GM23338 (cell line): ENCODE results near the gene DRC3. TPM values are rescaled to one million over a fixed set of nuclear protein-coding genes. Genes with fewer than 3 reads are reported as not detected.

ENCODE experiments used
- ATAC-seq: fragments of 200-7000 bp; cut with Tn5 transposase; 3 replicates; pipeline ENCODE4 v1.9.1; 2020
- DNase-seq: peaks from one replicate; pipeline ENCODE4 v3.0.0-alpha.2; 2015; ENCODE audit warnings: low spot score
- H2AFZ ChIP-seq: fragments of 200-600 bp; sonication (generic); 2 replicates; pipeline ENCODE4 v1.8.0; 2016; ENCODE audit warnings: antibody characterized with exemption, mild to moderate bottlenecking, moderate library complexity
- H3F3A ChIP-seq: fragments of 200-600 bp; sonication (generic); replicated peaks from 2 replicates; pipeline ENCODE4 v1.8.0; 2017; ENCODE audit warnings: antibody characterized with exemption, mixed run types, low read depth
- H3K27ac ChIP-seq: fragments of 200-600 bp; sonication (generic); 2 replicates; pipeline ENCODE4 v1.6.1; 2016; ENCODE audit warnings: low read depth
- H3K27me3 ChIP-seq: fragments of 200-600 bp; sonication (generic); 2 replicates; pipeline ENCODE4 v1.8.0; 2016; ENCODE audit warnings: mild to moderate bottlenecking, mixed run types, moderate library complexity; ENCODE audit not compliant: insufficient read depth
- H3K36me3 ChIP-seq: fragments of 200-600 bp; sonication (generic); 2 replicates; pipeline ENCODE4 v1.8.0; 2016; ENCODE audit warnings: mild to moderate bottlenecking; ENCODE audit not compliant: insufficient read depth
- H3K4me1 ChIP-seq: fragments of 200-600 bp; sonication (generic); 2 replicates; pipeline ENCODE4 v1.8.0; 2016; ENCODE audit warnings: mild to moderate bottlenecking, moderate library complexity; ENCODE audit not compliant: insufficient read depth
- H3K4me2 ChIP-seq: fragments of 200-600 bp; sonication (generic); 2 replicates; pipeline ENCODE4 v1.7.1; 2017; ENCODE audit warnings: mixed run types
- H3K4me3 ChIP-seq: fragments of 200-600 bp; sonication (generic); 2 replicates; pipeline ENCODE4 v1.6.1; 2016; ENCODE audit warnings: mixed run types
- H3K79me2 ChIP-seq: fragments of 200-600 bp; sonication (generic); replicated peaks from 2 replicates; pipeline ENCODE4 v1.8.0; 2017; ENCODE audit warnings: mild to moderate bottlenecking; ENCODE audit not compliant: insufficient read depth
- H3K9me2 ChIP-seq: fragments of 200-600 bp; sonication (generic); 2 replicates; pipeline ENCODE4 v1.8.0; 2017; ENCODE audit not compliant: insufficient read depth
- H4K20me1 ChIP-seq: fragments of 200-600 bp; sonication (generic); replicated peaks from 2 replicates; pipeline ENCODE4 v1.8.0; 2017; ENCODE audit warnings: mild to moderate bottlenecking; ENCODE audit not compliant: insufficient read depth
- H3K27ac Mint-ChIP-seq: 2 replicates; pipeline ENCODE4 v1.8.0; 2020; ENCODE audit warnings: inconsistent platforms, mild to moderate bottlenecking, moderate library complexity, mixed read lengths
- H3K27me3 Mint-ChIP-seq: 3 replicates; pipeline ENCODE4 v1.8.0; 2022; ENCODE audit warnings: low read depth, mild to moderate bottlenecking, moderate library complexity, mixed read lengths, inconsistent platforms; ENCODE audit not compliant: insufficient read depth, poor library complexity
- H3K36me3 Mint-ChIP-seq: 3 replicates; pipeline ENCODE4 v1.8.0; 2021; ENCODE audit warnings: low read depth, mild to moderate bottlenecking, inconsistent platforms, moderate library complexity, mixed read lengths
- H3K4me1 Mint-ChIP-seq: 3 replicates; pipeline ENCODE4 v1.8.0; 2020; ENCODE audit warnings: mild to moderate bottlenecking, inconsistent platforms, mixed read lengths
- H3K4me3 Mint-ChIP-seq: 3 replicates; pipeline ENCODE4 v1.8.0; 2021; ENCODE audit warnings: moderate library complexity, mild to moderate bottlenecking, inconsistent platforms, mixed read lengths
- H3K9me3 Mint-ChIP-seq: 3 replicates; pipeline ENCODE4 v1.8.0; 2020; ENCODE audit warnings: moderate library complexity, mild to moderate bottlenecking, inconsistent platforms, mixed read lengths
- CREB1 ChIP-seq: fragments of 250-450 bp; sonication (Bioruptor Pico); IDR thresholded peaks from 2 replicates; pipeline ENCODE4 v1.5.0; 2020; ENCODE audit warnings: low read depth, mild to moderate bottlenecking, moderate library complexity
- CTCF ChIP-seq, 2 experiments: fragments of 200-600 bp in 1 of 2; sonication (generic) in 1 of 2; conservative IDR thresholded peaks; 2 replicates each; pipeline versions ENCODE4 v1.5.1 to v1.6.1; 2016 to 2017; ENCODE audit warnings: antibody characterized with exemption in 2 of 2, low read depth in 2 of 2, mild to moderate bottlenecking in 2 of 2, moderate library complexity in 1 of 2
- ETS1 ChIP-seq: IDR thresholded peaks from 2 replicates; pipeline ENCODE4 v1.6.1; 2016; ENCODE audit warnings: antibody characterized with exemption
- EZH2 ChIP-seq: fragments of 200-600 bp; sonication (generic); IDR thresholded peaks from one replicate; pipeline ENCODE4 v1.8.0; 2017; ENCODE audit warnings: antibody characterized with exemption, mild to moderate bottlenecking, low read depth; ENCODE audit not compliant: unreplicated experiment
- EZH2phosphoT487 ChIP-seq: fragments of 200-600 bp; sonication (generic); IDR thresholded peaks from one replicate; pipeline ENCODE4 v1.8.1; 2018; ENCODE audit warnings: antibody characterized with exemption; ENCODE audit not compliant: unreplicated experiment
- JUNB ChIP-seq: IDR thresholded peaks from one replicate; pipeline ENCODE4 v1.6.1; 2016; ENCODE audit warnings: antibody characterized with exemption; ENCODE audit not compliant: unreplicated experiment
- NANOG ChIP-seq: IDR thresholded peaks from 2 replicates; pipeline ENCODE4 v1.6.1; 2016; ENCODE audit warnings: antibody characterized with exemption, borderline replicate concordance
- POLR2AphosphoS5 ChIP-seq: IDR thresholded peaks from 2 replicates; pipeline ENCODE4 v1.6.1; 2016; ENCODE audit warnings: antibody characterized with exemption, low read depth
- REST ChIP-seq: IDR thresholded peaks from one replicate; pipeline ENCODE4 v1.6.1; 2018; ENCODE audit warnings: antibody characterized with exemption; ENCODE audit not compliant: unreplicated experiment
- STAT1 ChIP-seq: IDR thresholded peaks from one replicate; pipeline ENCODE4 v1.6.1; 2016; ENCODE audit warnings: antibody characterized with exemption; ENCODE audit not compliant: unreplicated experiment
- ZNF114 ChIP-seq: fragments of 250-450 bp; sonication (Bioruptor Pico); IDR thresholded peaks from 2 replicates; pipeline ENCODE4 v1.5.0; 2020; ENCODE audit warnings: mild to moderate bottlenecking, moderate library complexity
- ZNF331 ChIP-seq: fragments of 250-450 bp; sonication (Bioruptor Pico); IDR thresholded peaks from 2 replicates; pipeline ENCODE4 v1.5.0; 2020; ENCODE audit warnings: low read depth, mild to moderate bottlenecking, moderate library complexity
- ZNF462 ChIP-seq: fragments of 250-450 bp; sonication (Bioruptor Pico); IDR thresholded peaks from 2 replicates; pipeline ENCODE4 v1.5.0; 2020; ENCODE audit warnings: mild to moderate bottlenecking, moderate library complexity
- polyA plus RNA-seq: library from polyadenylated mRNA; unstranded; fragments of >200 nt; fragmentation: Nextera tagmentation; extraction: Ambion mirVana; gene quantifications from 2 replicates; pipeline ENCODE4 v1.2.1, GENCODE V29; 2016
- total RNA-seq: library from RNA; depleted of rRNA; stranded (reverse); fragments of >200 nt; shearing (Covaris generic); gene quantifications from 2 replicates; pipeline ENCODE4 v1.2.3, GENCODE V29; 2014

DRC3 gene
- total and polyA plus RNA-seq, 2 experiments from 2014 or later, result 1.1 TPM; not detected in 1

- Mint-ChIP-seq H3K4me3 (no peak overlapping the region), H3K36me3 (no peaks in the 10 kb centered on the region), H3K9me3 (no peaks in the 10 kb centered on the region), H3K27ac (no peak overlapping the region), H3K27me3 (peaks cover 10% of the 10 kb centered on the region), H3K4me1 (peaks cover 5% of the 10 kb centered on the region; the same call in 1 of the 3 replicates)
- DNase-seq (no peak), ATAC-seq (no peak)
- Histone ChIP-seq H3K79me2 (no peaks in the 10 kb centered on the region), H3K36me3 (no peaks in the 10 kb centered on the region), H4K20me1 (no peaks in the 10 kb centered on the region), H3K27me3 (no peaks in the 10 kb centered on the region), H3K4me1 (peaks cover 4% of the 10 kb centered on the region; the same call in 1 of the 2 replicates), H2AFZ (no peak overlapping the region), H3K4me3 (no peak overlapping the region), H3K9me2 (no peaks in the 10 kb centered on the region), H3F3A (no peaks in the 10 kb centered on the region), H3K27ac (no peak overlapping the region), H3K4me2 (no peak overlapping the region)
- TF ChIP-seq CREB1 (CRISPR knock-in tag) (no peak), ETS1 (no peak), REST (no peak), ZNF114 (no peak), EZH2 (no peak), STAT1 (no peak), CTCF (conservative IDR thresholded peaks at IDR 0.05; ENCODE audit: low read depth in 2 of 2) (no peak), EZH2phosphoT487 (no peak), JUNB (no peak), ZNF331 (CRISPR knock-in tag) (no peak), POLR2AphosphoS5 (no peak), ZNF462 (CRISPR knock-in tag) (no peak), NANOG (no peak)
Observed at GRCh38 chr17:17975436-17975835, 2.8 kb downstream of the DRC3 start.
